ENCODE data around the gene STRBP. TPM values are rescaled to one million over a fixed set of nuclear protein-coding genes. Genes with fewer than 3 reads are reported as not detected.
"Not testable (repeated sequence)": the region's sequence is repeated elsewhere in the genome, so short reads cannot be mapped to it uniquely, and the experiment has no call there.

STRBP gene
- total and polyA plus RNA-seq, 9 donors, result 4.9 to 18.8 (median 11.2) TPM

- TF ChIP-seq EP300 (IDR thresholded peaks at IDR 0.05) (no peak), POLR2A (IDR thresholded peaks at IDR 0.05) (no peak), CTCF (IDR thresholded peaks at IDR 0.05) (no peak)
- no peaks in the 10 kb centered on the region for H3K36me3 ChIP-seq
- no peak overlapping the region for H3K27ac ChIP-seq
- no peaks in the 10 kb centered on the region for H3K4me1 ChIP-seq (ENCODE audit: insufficient read depth)
- WGBS, 3 donors, result 60 to 91% (median 73%) methylated on average over 4 of the region's 4 CpGs
- no peaks in the 10 kb centered on the region for H3K27me3 ChIP-seq
- intact Hi-C loops (cut with DNase I), result no loop called here
- no peak overlapping the region for H3K4me3 ChIP-seq
- no peak for DNase-seq
- H3K9me3 ChIP-seq, result no peaks in the 10 kb centered on the region
These were observed 37.5 kb upstream of the STRBP start for GRCh38 chr9:123305879-123306278.

GRCh38 chr9:123304340-123304691, 35.9 kb upstream of the STRBP start:
- Histone ChIP-seq H3K4me3 (no peak overlapping the region), H3K27ac (no peak overlapping the region), H3K27me3 (no peaks in the 10 kb centered on the region), H3K9me3 (no peaks in the 10 kb centered on the region), H3K4me1 (ENCODE audit: insufficient read depth) (no peaks in the 10 kb centered on the region), H3K36me3 (no peaks in the 10 kb centered on the region)
- DNase-seq, result no peak
- no peak for TF ChIP-seq EP300 (IDR thresholded peaks at IDR 0.05)
- TF ChIP-seq CTCF (IDR thresholded peaks at IDR 0.05), result no peak
- no peak for TF ChIP-seq POLR2A (IDR thresholded peaks at IDR 0.05)
- 52 to 69% (median 57%) methylated on average over 4 of the region's 4 CpGs for WGBS, 3 donors
- intact Hi-C loops (cut with DNase I), result no loop called here

- Histone ChIP-seq H3K27me3 (no peaks in the 10 kb centered on the region), H3K27ac (no peak overlapping the region), H3K9me3 (no peaks in the 10 kb centered on the region), H3K36me3 (no peaks in the 10 kb centered on the region), H3K4me1 (ENCODE audit: insufficient read depth) (no peaks in the 10 kb centered on the region), H3K4me3 (no peak overlapping the region)
- intact Hi-C loops (cut with DNase I), result no loop called here
- TF ChIP-seq CTCF (IDR thresholded peaks at IDR 0.05) (no peak), POLR2A (IDR thresholded peaks at IDR 0.05) (no peak), EP300 (IDR thresholded peaks at IDR 0.05) (no peak)
- 57 to 65% (median 64%) methylated on average over 17 of the region's 17 CpGs for WGBS, 3 donors
- no peak for DNase-seq
These were observed 34.2 kb upstream of the STRBP start for GRCh38 chr9:123302348-123303214.

GRCh38 chr9:123301936-123302335, 33.5 kb upstream of the STRBP start:
- H3K4me3 ChIP-seq; intact Hi-C loops (cut with DNase I); H3K27me3 ChIP-seq; H3K4me1 ChIP-seq (ENCODE audit: insufficient read depth); H3K9me3 ChIP-seq; H3K36me3 ChIP-seq; H3K27ac ChIP-seq; DNase-seq: not testable (repeated sequence)
- WGBS, 3 donors, result 71 to 86% (median 84%) methylated on average over 13 of the region's 13 CpGs

GRCh38 chr9:123300554-123300953, 32.2 kb upstream of the STRBP start:
- TF ChIP-seq POLR2A (IDR thresholded peaks at IDR 0.05), result no peak
- no peak for TF ChIP-seq CTCF (IDR thresholded peaks at IDR 0.05)
- no peak for TF ChIP-seq EP300 (IDR thresholded peaks at IDR 0.05)
- Histone ChIP-seq H3K4me3 (no peak overlapping the region), H3K36me3 (no peaks in the 10 kb centered on the region), H3K27me3 (no peaks in the 10 kb centered on the region), H3K27ac (no peak overlapping the region), H3K9me3 (no peaks in the 10 kb centered on the region), H3K4me1 (ENCODE audit: insufficient read depth) (no peaks in the 10 kb centered on the region)
- 77 to 80% (median 78%) methylated on average over 3 of the region's 3 CpGs for WGBS, 3 donors
- no peak for DNase-seq
- intact Hi-C loops (cut with DNase I), result no loop called here
